ENCODE data around the gene RELN.
"Not testable (repeated sequence)": the region's sequence is repeated elsewhere in the genome, so short reads cannot be mapped to it uniquely, and the experiment has no call there.

The RELN gene

GRCh38 chr7:103824251-103824650 is 165.2 kb downstream of the RELN start:
- DNase-seq = no peak

GRCh38 chr7:103823084-103823483 is 166.4 kb downstream of the RELN start:
- no peak for DNase-seq

- DNase-seq = peak; percentile 98
These were observed 168.4 kb downstream of the RELN start for GRCh38 chr7:103821092-103821491.

DNA sequence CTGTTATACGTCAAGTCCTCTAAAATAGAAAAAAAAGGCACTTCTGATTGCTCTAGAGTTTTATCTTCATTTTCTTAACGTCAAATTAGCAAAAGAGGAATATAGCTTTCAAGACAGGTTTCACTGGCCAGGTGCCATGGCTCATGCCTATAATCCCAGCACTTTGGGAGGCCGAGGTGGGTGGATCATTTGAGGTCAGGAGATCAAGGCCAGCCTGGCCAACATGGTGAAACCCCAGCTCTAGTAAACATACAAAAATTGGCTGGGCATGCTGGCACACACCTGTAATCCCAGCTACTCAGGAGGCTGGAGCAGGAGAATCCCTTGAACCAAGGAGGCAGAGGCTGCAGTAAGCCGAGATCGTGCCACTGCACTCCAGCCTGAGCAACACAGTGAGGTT is 173.5 kb downstream of the RELN start:
- not testable (repeated sequence) for DNase-seq

DNA sequence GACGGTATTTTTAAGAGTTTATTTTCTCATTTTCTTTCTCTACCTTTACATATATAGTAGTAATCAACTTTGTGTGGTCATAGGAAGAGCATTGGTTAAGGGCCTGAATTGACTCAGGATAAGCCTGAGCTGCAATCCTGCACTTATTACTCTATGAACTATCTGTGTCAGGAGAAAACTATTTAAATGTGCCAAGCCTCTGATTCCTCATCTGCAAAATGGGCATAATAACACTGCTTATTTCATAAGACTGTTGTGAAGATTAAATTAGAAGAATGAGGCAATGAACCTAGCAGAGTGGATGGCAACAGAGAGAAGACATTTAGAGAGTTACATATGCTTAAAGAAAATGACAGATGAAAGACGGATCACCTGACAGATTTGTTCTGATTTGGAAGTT is 175.5 kb downstream of the RELN start:
- no peak for DNase-seq

GRCh38 chr7:103811997-103812396 is 177.5 kb downstream of the RELN start:
- DNase-seq = no peak

- no peak for DNase-seq
These were observed 178.2 kb downstream of the RELN start for GRCh38 chr7:103811290-103811689.

GRCh38 chr7:103810112-103810744 is 179.2 kb downstream of the RELN start:
- DNase-seq = no peak

DNA sequence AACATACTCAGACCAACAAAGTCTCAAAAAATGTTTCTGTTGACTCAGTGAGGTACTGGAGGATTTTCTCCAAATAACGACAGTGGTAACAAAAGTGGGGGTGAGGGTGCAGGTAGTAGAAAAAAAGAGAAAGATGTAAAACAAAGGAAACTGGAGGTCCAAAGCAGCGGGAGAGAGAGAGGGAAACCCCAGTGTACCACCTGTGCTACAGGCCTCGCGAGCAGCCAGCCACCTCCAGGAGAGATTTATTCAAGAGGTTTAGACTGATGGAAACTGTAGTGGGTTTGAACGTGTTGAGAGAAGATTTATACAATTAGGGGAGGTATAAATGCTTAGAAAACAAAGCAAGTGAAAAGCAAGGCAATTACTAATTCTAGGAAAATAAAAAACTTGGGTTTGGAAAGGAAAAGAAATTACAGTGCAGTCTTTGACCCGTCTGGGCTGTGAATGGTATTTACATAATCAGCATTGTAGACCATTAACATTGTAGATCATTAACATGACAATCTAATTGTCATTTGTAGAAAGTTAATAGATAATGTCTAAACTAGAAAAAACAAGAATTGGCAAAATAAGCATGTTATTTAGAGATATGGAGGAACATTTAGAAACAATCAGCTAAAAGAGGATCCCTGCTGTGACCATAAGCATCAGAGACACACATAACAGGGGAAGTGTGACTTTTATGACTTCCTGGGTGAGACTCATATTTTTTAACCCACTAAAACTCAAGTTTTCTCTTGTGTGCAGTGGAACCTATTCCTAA is 180.0 kb downstream of the RELN start:
- DNase-seq = no peak

DNA sequence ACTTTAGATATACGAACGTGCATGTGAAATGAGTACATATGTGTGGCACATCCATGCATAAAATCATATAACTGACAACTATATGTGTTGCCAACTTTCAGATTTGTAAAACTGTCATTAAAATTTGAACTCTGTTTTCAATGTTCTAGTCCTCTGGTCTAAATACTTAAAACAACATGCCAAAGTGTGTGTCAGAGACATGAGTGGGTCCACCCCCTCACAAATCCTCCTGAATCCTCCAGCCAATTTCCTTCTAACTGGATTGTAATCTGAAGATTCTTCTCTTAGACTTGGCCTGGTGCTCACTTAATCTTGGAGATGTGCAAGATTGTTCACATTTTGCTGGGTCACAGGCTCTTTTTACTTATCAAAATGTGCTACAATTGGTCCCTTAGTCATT is 184.1 kb downstream of the RELN start:
- DNase-seq = no peak

DNA sequence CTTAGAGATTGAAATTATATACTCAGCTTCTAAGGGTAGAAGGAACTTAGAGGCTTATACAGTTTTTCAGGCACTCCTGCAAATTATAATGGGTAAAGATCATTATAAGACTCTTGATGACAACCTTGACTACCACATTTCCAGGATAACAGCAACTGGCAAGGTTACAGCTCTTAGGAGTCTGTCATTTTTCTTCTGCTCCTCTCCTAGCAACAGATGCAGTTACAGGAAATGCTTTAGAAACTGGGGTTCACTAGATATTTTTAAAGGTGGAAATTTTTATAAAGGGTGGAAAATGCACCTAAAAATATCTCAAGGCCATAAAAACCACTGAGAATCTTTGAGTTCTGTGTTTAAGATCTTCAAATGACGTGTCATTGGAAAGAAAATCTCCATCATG is 185.8 kb downstream of the RELN start:
- no peak for DNase-seq

GRCh38 chr7:103799298-103799697 is 190.2 kb downstream of the RELN start:
- no peak for DNase-seq

- no peak for DNase-seq
These were observed 191.7 kb downstream of the RELN start for GRCh38 chr7:103797647-103798307.

GRCh38 chr7:103796327-103796962 is 193.0 kb downstream of the RELN start:
- DNase-seq = no peak

DNA sequence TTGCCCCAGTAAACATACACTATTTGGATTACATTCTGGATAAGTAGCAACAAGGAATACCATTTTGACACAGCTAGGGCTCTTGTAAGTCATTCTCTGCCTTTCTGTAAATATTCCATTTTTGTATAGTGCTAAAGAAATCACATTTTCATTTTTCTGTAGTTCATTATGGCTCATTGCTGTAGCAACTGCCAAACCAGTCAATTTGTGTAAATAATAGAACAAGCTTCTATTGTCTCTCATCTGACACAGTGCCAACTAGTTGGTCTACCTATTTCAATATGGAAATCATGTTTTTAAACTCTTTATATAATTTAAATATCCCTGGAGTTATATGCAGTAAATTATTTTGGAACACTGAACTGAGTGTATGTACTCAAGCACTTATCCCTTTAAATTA is 193.7 kb downstream of the RELN start:
- DNase-seq = no peak

DNA sequence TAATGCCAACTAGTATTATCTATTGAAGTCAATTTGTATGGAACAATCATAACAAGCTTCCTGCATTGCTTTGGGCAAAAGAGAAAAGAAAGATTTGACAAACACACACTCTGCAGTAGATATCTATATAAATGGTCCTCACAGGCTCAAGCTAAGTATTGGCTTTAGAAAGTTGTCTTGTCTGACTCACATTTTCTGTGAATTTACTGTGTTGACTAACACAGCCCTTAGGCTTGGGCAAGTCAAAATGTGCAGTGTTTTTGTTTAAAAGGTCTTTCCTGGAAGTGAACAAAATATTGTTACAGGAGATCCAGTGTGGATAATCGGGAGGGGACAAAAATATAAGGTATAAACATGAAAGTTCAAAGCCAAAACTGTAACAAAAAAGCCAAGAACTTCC is 194.4 kb downstream of the RELN start:
- DNase-seq = no peak

- no peak for DNase-seq
These were observed 195.0 kb downstream of the RELN start for GRCh38 chr7:103794424-103794823.

DNA sequence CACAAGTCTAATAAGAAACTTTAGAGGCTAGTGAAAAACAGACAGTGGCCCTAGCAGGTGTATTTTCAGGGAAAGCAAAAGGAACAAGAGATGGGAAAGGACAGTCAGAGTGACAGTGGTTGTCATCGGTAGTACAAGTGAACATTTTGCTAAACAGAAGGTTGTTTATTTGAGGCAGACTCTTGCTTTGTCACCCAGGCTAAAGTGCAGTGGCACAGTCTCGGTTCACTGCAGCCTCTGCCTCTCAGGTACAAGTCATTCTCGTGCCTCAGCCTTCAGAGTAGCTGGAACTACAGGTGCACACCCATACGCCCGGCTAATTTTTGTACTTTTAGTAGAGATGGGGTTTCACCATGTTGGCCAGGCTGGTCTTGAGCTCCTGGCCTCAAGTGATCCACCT is 195.8 kb downstream of the RELN start:
- no peak for DNase-seq

DNA sequence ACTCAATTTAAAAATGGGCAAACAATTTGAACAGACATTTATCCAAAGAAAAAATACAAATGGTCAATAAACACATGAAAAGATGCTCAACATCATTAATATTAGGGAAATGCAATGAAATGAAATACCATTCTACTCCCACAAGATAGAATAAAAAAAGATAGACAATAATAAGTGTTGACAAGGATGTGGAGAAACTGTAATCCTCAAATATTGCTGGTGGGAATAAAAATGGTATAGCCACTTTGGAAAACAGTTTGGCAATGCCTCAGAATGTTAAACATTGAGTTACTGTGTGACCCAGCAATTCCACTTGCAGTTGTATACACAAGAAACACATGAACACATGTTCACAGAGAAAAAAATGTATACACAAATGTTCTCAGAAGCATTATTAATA is 197.6 kb downstream of the RELN start:
- DNase-seq = no peak

GRCh38 chr7:103787041-103787440 is 202.4 kb downstream of the RELN start:
- DNase-seq = not testable (repeated sequence)

DNA sequence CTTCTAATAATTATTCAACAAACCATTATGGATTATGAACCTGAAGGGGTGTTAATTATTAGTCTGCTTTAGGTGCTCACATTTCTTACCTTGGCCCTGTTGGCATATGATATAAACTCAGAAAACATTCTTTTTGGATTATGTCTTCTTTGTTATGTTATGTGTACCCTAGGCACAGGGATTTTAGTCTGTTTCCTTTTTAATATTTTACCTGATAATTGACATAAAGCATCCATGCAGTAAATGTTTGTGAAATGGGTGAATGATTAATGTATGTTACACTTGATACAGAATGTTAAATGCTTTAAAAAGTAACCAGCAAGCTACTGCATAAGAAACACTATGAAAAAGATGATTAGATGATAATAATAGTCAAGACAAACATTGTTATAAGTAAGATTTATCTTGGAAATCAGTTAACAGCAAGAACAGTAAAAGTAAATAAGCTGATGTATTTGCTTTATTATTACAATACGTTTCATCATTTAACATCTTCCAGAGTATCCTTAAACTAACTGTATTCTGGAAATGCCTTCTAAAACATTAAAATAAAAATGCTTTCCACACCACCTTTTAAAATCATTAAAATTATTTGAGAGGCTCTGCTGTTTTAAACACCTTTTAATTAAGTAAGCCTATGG is 204.7 kb downstream of the RELN start:
- no peak for DNase-seq

DNA sequence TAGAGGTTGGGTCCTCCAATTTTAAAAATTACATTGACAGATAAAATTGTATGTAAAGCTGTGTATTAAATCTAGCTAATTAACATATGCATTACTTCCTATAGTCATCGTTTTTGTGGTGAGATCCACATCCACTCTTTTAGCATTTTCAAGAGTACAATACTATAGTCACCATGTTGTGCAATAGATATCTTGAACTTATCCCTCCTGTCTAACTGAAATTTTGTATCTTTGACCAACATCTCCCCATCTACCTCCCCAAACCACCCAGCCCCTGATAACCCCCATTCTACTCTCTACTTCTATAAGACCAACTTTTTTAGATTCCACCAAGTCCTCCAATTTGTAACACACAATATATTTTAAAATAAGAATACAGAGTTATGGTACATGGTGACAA is 208.0 kb downstream of the RELN start:
- no peak for DNase-seq

DNA sequence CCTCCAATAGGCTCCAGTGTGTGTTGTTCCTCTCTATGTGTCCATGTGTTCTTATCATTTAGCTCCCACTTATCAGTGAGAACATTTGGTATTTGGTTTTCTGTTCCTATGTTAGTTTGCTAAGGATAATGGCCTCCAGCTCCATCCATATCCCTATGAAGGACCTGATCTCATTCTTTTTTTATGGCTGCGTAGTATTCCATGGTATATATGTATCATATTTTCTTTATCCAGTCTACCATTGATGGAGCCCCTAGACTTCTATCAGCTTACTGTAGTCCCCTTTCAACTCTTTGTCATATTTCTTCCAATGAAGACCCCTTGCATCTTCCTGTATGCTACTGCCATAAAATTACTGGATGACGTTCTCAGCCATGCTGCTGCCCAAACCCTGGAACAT is 208.9 kb downstream of the RELN start:
- not testable (repeated sequence) for DNase-seq
